PC-3 (cell line): ENCODE results near the gene APCDD1L. TPM values are rescaled to one million over a fixed set of nuclear protein-coding genes. Genes with fewer than 3 reads are reported as not detected.

ENCODE experiments used
- ATAC-seq: fragments of 200-7000 bp; cut with Tn5 transposase; 2 replicates; pipeline ENCODE4 v1.9.1; 2020; ENCODE audit warnings: mild to moderate bottlenecking, moderate library complexity
- BruUV-seq: library from RNA; stranded (reverse); fragments of 400-500 nt; replicated peaks from 2 replicates; lab custom pipeline; 2021; lab: Mats Ljungman, UMichigan
- CTCF ChIA-PET: fragments of 300-600 bp; sonication (Branson Sonifier 250); formaldehyde crosslinking; loops from one replicate; lab custom pipeline; 2022; ENCODE audit warnings: antibody characterized with exemption; lab: Charles Lee
- POLR2A ChIA-PET: fragments of 300-600 bp; sonication (Branson Sonifier 250); formaldehyde crosslinking; loops from one replicate; lab custom pipeline; 2022; ENCODE audit warnings: antibody characterized with exemption; ENCODE audit not compliant: unreplicated experiment; lab: Charles Lee
- DNase-seq: peaks from one replicate; pipeline ENCODE4 v3.0.0-alpha.2; 2015
- H2AFZ ChIP-seq: fragments of 300-600 bp; sonication (generic); 2 replicates; pipeline ENCODE4 v1.6.0; 2016; ENCODE audit warnings: antibody characterized with exemption, low read length
- H3F3A ChIP-seq: fragments of 300-600 bp; sonication (generic); one replicate; pipeline ENCODE4 v1.6.0; 2017; ENCODE audit warnings: antibody characterized with exemption, low read length, control low read depth, mild to moderate bottlenecking; ENCODE audit not compliant: unreplicated experiment
- H3K27ac ChIP-seq: fragments of 300-600 bp; sonication (generic); 2 replicates; pipeline ENCODE4 v1.5.1; 2016; ENCODE audit warnings: mild to moderate bottlenecking, low read length
- H3K27me3 ChIP-seq: fragments of 300-600 bp; sonication (generic); 2 replicates; pipeline ENCODE4 v1.6.1; 2016; ENCODE audit warnings: low read length, mixed read lengths
- H3K36me3 ChIP-seq: fragments of 300-600 bp; sonication (generic); 2 replicates; pipeline ENCODE4 v1.6.1; 2016; ENCODE audit warnings: low read depth, mixed run types, low read length, mixed read lengths
- H3K4me1 ChIP-seq: fragments of 300-600 bp; sonication (generic); 2 replicates; pipeline ENCODE4 v1.5.1; 2016; ENCODE audit warnings: low read length; ENCODE audit not compliant: insufficient read depth
- H3K4me2 ChIP-seq: fragments of 300-600 bp; sonication (generic); 2 replicates; pipeline ENCODE4 v1.6.0; 2016; ENCODE audit warnings: low read length
- H3K4me3 ChIP-seq: fragments of 300-600 bp; sonication (generic); 2 replicates; pipeline ENCODE4 v1.5.1; 2016; ENCODE audit warnings: mild to moderate bottlenecking, low read length, mixed read lengths
- H3K79me2 ChIP-seq: fragments of 300-600 bp; sonication (generic); 2 replicates; pipeline ENCODE4 v1.6.1; 2017; ENCODE audit warnings: low read length, mixed read lengths
- H3K9ac ChIP-seq: fragments of 300-600 bp; sonication (generic); 2 replicates; pipeline ENCODE4 v1.6.0; 2016; ENCODE audit warnings: mild to moderate bottlenecking, low read length
- H3K9me2 ChIP-seq: fragments of 300-600 bp; sonication (generic); replicated peaks from 2 replicates; pipeline ENCODE4 v1.6.1; 2016; ENCODE audit warnings: mixed run types, low read length, mixed read lengths
- H3K9me3 ChIP-seq: fragments of 300-600 bp; sonication (generic); 2 replicates; pipeline ENCODE4 v1.6.1; 2016; ENCODE audit warnings: low read length, mixed read lengths
- H4K20me1 ChIP-seq: fragments of 300-600 bp; sonication (generic); 2 replicates; pipeline ENCODE4 v1.6.1; 2016; ENCODE audit warnings: low read length, mixed read lengths
- CTCF ChIP-seq: fragments of 300-600 bp; sonication (generic); conservative IDR thresholded peaks from 2 replicates; pipeline ENCODE4 v1.5.1; 2017; ENCODE audit warnings: antibody characterized with exemption, low read depth, mild to moderate bottlenecking, low read length
- EZH2 ChIP-seq: fragments of 300-600 bp; sonication (generic); IDR thresholded peaks from one replicate; pipeline ENCODE4 v1.6.1; 2017; ENCODE audit warnings: antibody characterized with exemption, mild to moderate bottlenecking, low read length; ENCODE audit not compliant: unreplicated experiment
- EZH2phosphoT487 ChIP-seq: fragments of 300-600 bp; sonication (generic); IDR thresholded peaks from 2 replicates; pipeline ENCODE4 v1.6.1; 2018; ENCODE audit warnings: mild to moderate bottlenecking, antibody characterized with exemption, low read length, borderline replicate concordance
- intact Hi-C: fragments of 100-400 bp; cut with micrococcal nuclease; formaldehyde crosslinking; loops from 2 replicates; pipeline ENCODE4 v1.9.0; 2023
- total RNA-seq: library from RNA; depleted of rRNA; stranded (reverse); fragments of >200 nt; gene quantifications from 2 replicates; pipeline ENCODE4 v1.2.3, GENCODE V29; 2014

APCDD1L gene
- total RNA-seq, 1 experiment from 2014 or later = 2.0 TPM

- Histone ChIP-seq H4K20me1 (no peaks in the 10 kb centered on the region), H3K9me2 (no peaks in the 10 kb centered on the region), H3K36me3 (no peaks in the 10 kb centered on the region), H3K4me3 (no peak overlapping the region), H3K4me1 (no peaks in the 10 kb centered on the region), H3K9me3 (no peaks in the 10 kb centered on the region), H3K79me2 (no peaks in the 10 kb centered on the region), H3K27ac (no peak overlapping the region), H2AFZ (no peak overlapping the region), H3K27me3 (no peaks in the 10 kb centered on the region), H3K9ac (no peak overlapping the region), H3K4me2 (no peak overlapping the region), H3F3A (no peaks in the 10 kb centered on the region)
- BruUV-seq = no TSS peak
- intact Hi-C loops = no loop called here
- CTCF ChIA-PET = interaction anchor here (0.6 kb wide), 1 partner anchor 761 kb away, joined by 3 read pairs; no protein-coding TSS in a partner anchor
- DNase-seq (no peak), ATAC-seq (no peak)
- TF ChIP-seq EZH2 (no peak), EZH2phosphoT487 (no peak), CTCF (no peak)
- POLR2A ChIA-PET = no interaction called here
These were observed 53.3 kb downstream of the APCDD1L start for GRCh38 chr20:58461899-58462298.

- ChIA-PET CTCF (no interaction called here), POLR2A (no interaction called here)
- ATAC-seq = no peak
These were observed 54.1 kb downstream of the APCDD1L start for GRCh38 chr20:58461104-58461503.

More at GRCh38 chr20:58461104-58461503, 54.1 kb downstream of the APCDD1L start:
- no peak for TF ChIP-seq EZH2
- TF ChIP-seq CTCF = no peak
- TF ChIP-seq EZH2phosphoT487 = no peak
- H3K9ac ChIP-seq = no peak overlapping the region
- no peaks in the 10 kb centered on the region for H3K36me3 ChIP-seq
- no peaks in the 10 kb centered on the region for H4K20me1 ChIP-seq
- H3K4me1 ChIP-seq = no peaks in the 10 kb centered on the region
- H3F3A ChIP-seq = no peaks in the 10 kb centered on the region
- intact Hi-C loops = no loop called here
- no peak overlapping the region for H3K4me3 ChIP-seq
- H3K4me2 ChIP-seq = no peak overlapping the region
- no TSS peak for BruUV-seq
- H3K27me3 ChIP-seq = no peaks in the 10 kb centered on the region
- H3K27ac ChIP-seq = no peak overlapping the region
- H3K79me2 ChIP-seq = no peaks in the 10 kb centered on the region
- H3K9me2 ChIP-seq = no peaks in the 10 kb centered on the region
- no peak overlapping the region for H2AFZ ChIP-seq
- H3K9me3 ChIP-seq = no peaks in the 10 kb centered on the region
- no peak for DNase-seq
